Coronary artery (tissue), 2 donors: Measurements from ENCODE around the gene KIAA2012.
"Not testable (repeated sequence)": the region's sequence is repeated elsewhere in the genome, so short reads cannot be mapped to it uniquely, and the experiment has no call there.

Experiments
- DNase-seq: peaks from one replicate; pipeline ENCODE4 v3.0.0-alpha.2; 2017; ENCODE audit warnings: low spot score
- H3K27ac ChIP-seq, 2 donors: fragments of 200-600 bp; sonication (generic); one replicate each; pipeline ENCODE4 v1.5.1; 2016 to 2019
- H3K4me3 ChIP-seq: fragments of 200-600 bp; sonication (generic); 2 replicates; pipeline ENCODE4 v1.5.1; 2016; ENCODE audit warnings: mild to moderate bottlenecking, moderate library complexity
- CTCF ChIP-seq: fragments of 200-600 bp; sonication (generic); IDR thresholded peaks from one replicate; pipeline ENCODE4 v1.5.1; 2019; ENCODE audit warnings: antibody characterized with exemption

The KIAA2012 gene

DNA sequence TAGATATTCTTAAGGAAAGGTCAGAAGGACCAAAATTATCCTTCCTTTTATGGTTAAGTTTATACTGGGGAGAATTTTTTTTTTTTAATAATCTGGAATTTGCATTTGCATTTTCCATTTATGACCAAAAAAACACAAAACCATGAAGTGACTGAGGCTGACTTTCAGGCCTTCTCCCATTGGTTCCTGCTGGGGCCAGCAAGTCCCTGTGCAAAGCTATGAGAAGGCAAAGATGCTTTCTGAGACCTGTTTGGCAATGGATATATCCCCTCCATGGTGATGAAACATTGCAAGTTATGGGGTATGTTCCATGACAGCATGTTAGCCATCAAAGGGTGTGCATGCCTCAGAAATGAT, 60.8 kb downstream of the KIAA2012 start:
- DNase-seq, result no peak
- peak overlapping the region in 1 of 2 donors; percentile 13 for H3K27ac ChIP-seq
- no peak for TF ChIP-seq CTCF
- H3K4me3 ChIP-seq, result no peak overlapping the region

- peak; percentile 80 for DNase-seq
- H3K4me3 ChIP-seq, result no peak overlapping the region
- no peak for TF ChIP-seq CTCF
- H3K27ac ChIP-seq, result peak overlapping the region in 1 of 2 donors; percentile 1
Observed at GRCh38 chr2:202135091-202135874, 62.2 kb downstream of the KIAA2012 start.

- not testable (repeated sequence) for H3K4me3 ChIP-seq, H3K27ac ChIP-seq, DNase-seq
Observed at GRCh38 chr2:202136039-202136438, 63.0 kb downstream of the KIAA2012 start.

- DNase-seq, result no peak
- TF ChIP-seq CTCF, result no peak
- Histone ChIP-seq H3K27ac (no peak overlapping the region), H3K4me3 (no peak overlapping the region)
Observed at GRCh38 chr2:202136526-202136925, 63.5 kb downstream of the KIAA2012 start.

GRCh38 chr2:202140522-202141252, 67.6 kb downstream of the KIAA2012 start:
- DNase-seq, result no peak
- Histone ChIP-seq H3K27ac (no peak overlapping the region), H3K4me3 (no peak overlapping the region)
- no peak for TF ChIP-seq CTCF

- Histone ChIP-seq H3K4me3 (no peak overlapping the region), H3K27ac (no peak overlapping the region)
- TF ChIP-seq CTCF, result no peak
- no peak for DNase-seq
Observed at GRCh38 chr2:202141329-202141947, 68.4 kb downstream of the KIAA2012 start.

DNA sequence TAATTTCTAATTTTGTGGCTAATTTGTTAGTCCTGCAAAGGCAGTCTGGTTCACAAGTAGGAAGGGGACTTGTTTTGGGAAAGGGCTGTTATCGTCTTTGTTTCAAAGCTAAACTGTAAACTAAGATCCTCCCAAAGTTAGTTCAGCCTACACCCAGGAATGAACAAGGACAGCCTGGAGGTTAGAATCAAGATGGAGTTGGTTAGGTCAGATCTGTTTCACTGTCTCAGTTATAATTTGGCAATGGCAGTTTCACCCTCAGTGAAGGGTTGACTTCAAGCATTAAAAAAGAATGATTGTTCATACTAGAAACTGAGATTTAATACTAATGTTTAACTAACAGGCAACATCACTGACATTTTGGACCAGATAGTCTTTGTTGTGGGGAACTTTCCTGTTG, 69.5 kb downstream of the KIAA2012 start:
- TF ChIP-seq CTCF, result no peak
- no peak for DNase-seq
- Histone ChIP-seq H3K4me3 (no peak overlapping the region), H3K27ac (no peak overlapping the region)
